ENCODE results near the gene GUCA2A.

The GUCA2A gene

DNA sequence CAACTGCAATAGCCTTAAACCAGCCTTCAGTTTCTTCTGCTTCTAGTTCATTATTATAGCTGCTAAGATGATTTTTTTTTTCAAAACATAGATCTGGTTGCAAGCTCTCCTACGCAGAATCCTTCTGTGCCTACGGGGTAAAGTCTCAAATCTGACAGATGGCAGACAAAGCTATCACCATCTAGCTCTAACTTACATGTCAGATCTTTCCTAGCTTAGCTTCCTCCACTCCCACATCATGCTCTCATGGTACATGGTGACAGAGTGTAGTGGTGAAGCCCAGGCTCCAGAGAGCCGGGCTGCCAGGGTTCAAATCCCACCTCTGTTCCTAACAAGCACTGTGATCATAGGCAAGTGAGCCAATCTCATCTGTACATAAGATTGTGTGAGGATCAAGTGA is 35.6 kb downstream of the GUCA2A start:
- no peak for DNase-seq

DNA sequence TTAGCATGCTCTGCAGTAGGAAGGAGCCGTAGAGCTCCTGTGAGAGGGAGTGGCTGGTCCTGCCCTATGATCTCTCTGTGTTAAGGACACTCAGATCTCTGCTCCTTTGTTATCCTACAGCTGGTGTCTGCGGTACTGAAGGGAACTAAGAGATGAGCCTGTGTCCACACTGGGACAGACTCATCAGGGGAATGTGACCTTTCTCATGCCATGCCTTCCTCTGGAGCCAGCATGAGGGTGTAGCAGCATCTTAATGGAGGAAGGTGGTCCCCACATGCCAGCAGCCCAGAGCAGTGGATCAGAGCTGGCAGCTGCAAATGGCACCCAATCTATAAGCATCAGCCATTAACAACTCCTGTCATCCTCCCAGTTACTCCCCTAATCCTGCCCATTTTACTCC is 36.0 kb downstream of the GUCA2A start:
- no peak for DNase-seq

- DNase-seq = no peak
These were observed 36.8 kb downstream of the GUCA2A start for GRCh38 chr1:42127767-42128166.

GRCh38 chr1:42125552-42125951 is 39.0 kb downstream of the GUCA2A start:
- no peak for DNase-seq

GRCh38 chr1:42122408-42122807 is 42.1 kb downstream of the GUCA2A start:
- no peak for DNase-seq

DNA sequence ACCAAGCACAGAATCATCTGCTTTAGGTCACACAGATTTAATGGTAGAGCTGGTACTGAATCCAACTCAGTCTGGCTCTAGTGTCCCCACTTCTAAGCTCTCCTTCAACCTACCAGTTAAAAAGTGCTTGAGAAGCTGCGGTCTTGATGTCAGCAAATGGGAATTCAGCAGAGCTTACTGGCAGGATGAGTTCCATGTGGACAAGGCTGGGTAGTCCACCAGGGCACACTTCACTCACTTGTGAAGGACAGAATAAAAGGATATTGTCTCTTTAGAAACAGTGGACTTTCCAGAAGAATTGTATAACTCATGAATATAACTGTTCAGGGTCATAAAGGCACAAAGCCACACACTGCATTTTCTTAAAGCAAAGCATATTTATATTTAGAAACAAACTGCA is 46.4 kb downstream of the GUCA2A start:
- DNase-seq = no peak

DNA sequence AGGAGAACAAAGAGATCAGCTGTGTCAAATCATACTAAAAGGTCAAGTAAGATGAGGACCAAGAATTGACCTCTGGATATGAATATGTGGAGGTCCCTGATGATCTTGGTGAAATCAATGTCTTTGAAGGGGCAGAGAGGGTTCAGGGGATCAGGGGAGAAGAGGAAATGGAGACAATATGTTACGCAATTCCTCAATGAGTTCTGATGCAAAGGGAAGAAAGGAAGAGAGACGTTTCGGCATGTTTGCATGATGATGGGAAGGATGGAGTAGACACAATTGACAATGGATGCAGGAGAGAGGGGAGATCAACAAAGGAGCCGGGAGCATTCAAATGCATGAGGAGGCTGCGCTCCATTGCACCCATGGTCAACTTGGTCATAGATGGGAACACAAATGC is 47.3 kb downstream of the GUCA2A start:
- no peak for DNase-seq

- DNase-seq = no peak
These were observed 50.3 kb downstream of the GUCA2A start for GRCh38 chr1:42114229-42114628.
